HepG2 (cell line): ENCODE measurements around the gene HOXB5.

ENCODE experiments used
- ARID2 ChIP-seq: sonication (generic); formaldehyde crosslinking; IDR thresholded peaks from 2 replicates; pipeline ENCODE4 v1.8.1; 2022; ENCODE audit warnings: mild to moderate bottlenecking, missing genetic modification reagents, borderline replicate concordance
- FOXM1 ChIP-seq: sonication (generic); formaldehyde crosslinking; IDR thresholded peaks from 2 replicates; pipeline ENCODE4 v1.5.0; 2020; ENCODE audit warnings: missing genetic modification reagents
- KLF12 ChIP-seq: sonication (generic); formaldehyde crosslinking; IDR thresholded peaks from 2 replicates; pipeline ENCODE4 v1.4.0; 2020; ENCODE audit warnings: missing genetic modification reagents, borderline replicate concordance
- MEIS1 ChIP-seq: sonication (generic); formaldehyde crosslinking; IDR thresholded peaks from 2 replicates; pipeline ENCODE4 v1.9.0; 2021; ENCODE audit warnings: mild to moderate bottlenecking, missing genetic modification reagents, moderate library complexity, borderline replicate concordance
- NCOR1 ChIP-seq: fragments of 200-600 bp; sonication (generic); IDR thresholded peaks from 2 replicates; pipeline ENCODE4 v1.7.0; 2017; ENCODE audit warnings: antibody characterized with exemption, low read length, borderline replicate concordance
- NR2F6 ChIP-seq, 2 experiments: IDR thresholded peaks; 2 replicates each; pipeline ENCODE4 v1.6.1; 2016; ENCODE audit warnings: antibody characterized with exemption in 1 of 2, mild to moderate bottlenecking in 1 of 2
- SMC3 ChIP-seq: IDR thresholded peaks from 2 replicates; pipeline ENCODE4 v1.6.1; 2011; ENCODE audit warnings: low read length, improper control_type of control experiment
- ZBTB8A ChIP-seq: sonication (generic); formaldehyde crosslinking; IDR thresholded peaks from 2 replicates; pipeline ENCODE4 v1.4.0; 2020; ENCODE audit warnings: mild to moderate bottlenecking, low read depth, missing genetic modification reagents, borderline replicate concordance
- TF ChIP-seq, protein P1 (sequence below): sonication (generic); formaldehyde crosslinking; IDR thresholded peaks from 2 replicates; pipeline ENCODE4 v1.5.0; 2020; ENCODE audit warnings: mild to moderate bottlenecking, missing genetic modification reagents, moderate library complexity
- TF ChIP-seq, protein P2 (sequence below): sonication (generic); formaldehyde crosslinking; IDR thresholded peaks from 2 replicates; pipeline ENCODE4 v1.5.0; 2020; ENCODE audit warnings: mild to moderate bottlenecking, missing genetic modification reagents, borderline replicate concordance
- TF ChIP-seq, protein P3 (sequence below): sonication (generic); formaldehyde crosslinking; IDR thresholded peaks from 2 replicates; pipeline ENCODE4 v1.5.0; 2020; ENCODE audit warnings: missing genetic modification reagents
- TF ChIP-seq, protein P4 (sequence below): sonication (generic); formaldehyde crosslinking; IDR thresholded peaks from 2 replicates; pipeline ENCODE4 v1.5.0; 2020; ENCODE audit warnings: mild to moderate bottlenecking, missing genetic modification reagents, borderline replicate concordance

DNA sequence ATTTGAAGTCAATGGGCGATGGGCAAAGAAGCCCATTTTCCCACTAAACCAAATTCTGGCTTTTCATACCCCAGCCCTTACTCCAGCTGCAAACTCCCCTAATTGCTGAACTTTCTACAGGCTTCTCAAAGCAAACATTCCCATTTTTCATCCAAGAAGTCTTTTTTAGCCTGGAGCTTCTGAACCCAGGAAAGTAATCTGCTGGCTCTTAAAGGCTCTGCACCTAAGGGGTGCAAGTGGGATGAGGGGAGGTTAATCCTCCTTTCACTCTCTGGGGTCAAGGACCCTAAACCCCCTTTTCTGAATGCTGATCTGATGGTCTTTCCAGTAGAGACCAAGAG, 14.9 kb upstream of the HOXB5 start:
- TF ChIP-seq, protein P1, sequence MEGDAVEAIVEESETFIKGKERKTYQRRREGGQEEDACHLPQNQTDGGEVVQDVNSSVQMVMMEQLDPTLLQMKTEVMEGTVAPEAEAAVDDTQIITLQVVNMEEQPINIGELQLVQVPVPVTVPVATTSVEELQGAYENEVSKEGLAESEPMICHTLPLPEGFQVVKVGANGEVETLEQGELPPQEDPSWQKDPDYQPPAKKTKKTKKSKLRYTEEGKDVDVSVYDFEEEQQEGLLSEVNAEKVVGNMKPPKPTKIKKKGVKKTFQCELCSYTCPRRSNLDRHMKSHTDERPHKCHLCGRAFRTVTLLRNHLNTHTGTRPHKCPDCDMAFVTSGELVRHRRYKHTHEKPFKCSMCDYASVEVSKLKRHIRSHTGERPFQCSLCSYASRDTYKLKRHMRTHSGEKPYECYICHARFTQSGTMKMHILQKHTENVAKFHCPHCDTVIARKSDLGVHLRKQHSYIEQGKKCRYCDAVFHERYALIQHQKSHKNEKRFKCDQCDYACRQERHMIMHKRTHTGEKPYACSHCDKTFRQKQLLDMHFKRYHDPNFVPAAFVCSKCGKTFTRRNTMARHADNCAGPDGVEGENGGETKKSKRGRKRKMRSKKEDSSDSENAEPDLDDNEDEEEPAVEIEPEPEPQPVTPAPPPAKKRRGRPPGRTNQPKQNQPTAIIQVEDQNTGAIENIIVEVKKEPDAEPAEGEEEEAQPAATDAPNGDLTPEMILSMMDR (CRISPR knock-in tag) = no peak
- TF ChIP-seq SMC3 (no peak), ARID2 (CRISPR knock-in tag) (no peak), NCOR1 (no peak), NR2F6 (IDR thresholded peaks at IDR 0.05) (no peak), NR2F6 (CRISPR knock-in tag; IDR thresholded peaks at IDR 0.05) (no peak), FOXM1 (CRISPR knock-in tag) (no peak), MEIS1 (CRISPR knock-in tag) (no peak), ZBTB8A (no peak), KLF12 (CRISPR knock-in tag) (no peak)
- TF ChIP-seq, protein P2, sequence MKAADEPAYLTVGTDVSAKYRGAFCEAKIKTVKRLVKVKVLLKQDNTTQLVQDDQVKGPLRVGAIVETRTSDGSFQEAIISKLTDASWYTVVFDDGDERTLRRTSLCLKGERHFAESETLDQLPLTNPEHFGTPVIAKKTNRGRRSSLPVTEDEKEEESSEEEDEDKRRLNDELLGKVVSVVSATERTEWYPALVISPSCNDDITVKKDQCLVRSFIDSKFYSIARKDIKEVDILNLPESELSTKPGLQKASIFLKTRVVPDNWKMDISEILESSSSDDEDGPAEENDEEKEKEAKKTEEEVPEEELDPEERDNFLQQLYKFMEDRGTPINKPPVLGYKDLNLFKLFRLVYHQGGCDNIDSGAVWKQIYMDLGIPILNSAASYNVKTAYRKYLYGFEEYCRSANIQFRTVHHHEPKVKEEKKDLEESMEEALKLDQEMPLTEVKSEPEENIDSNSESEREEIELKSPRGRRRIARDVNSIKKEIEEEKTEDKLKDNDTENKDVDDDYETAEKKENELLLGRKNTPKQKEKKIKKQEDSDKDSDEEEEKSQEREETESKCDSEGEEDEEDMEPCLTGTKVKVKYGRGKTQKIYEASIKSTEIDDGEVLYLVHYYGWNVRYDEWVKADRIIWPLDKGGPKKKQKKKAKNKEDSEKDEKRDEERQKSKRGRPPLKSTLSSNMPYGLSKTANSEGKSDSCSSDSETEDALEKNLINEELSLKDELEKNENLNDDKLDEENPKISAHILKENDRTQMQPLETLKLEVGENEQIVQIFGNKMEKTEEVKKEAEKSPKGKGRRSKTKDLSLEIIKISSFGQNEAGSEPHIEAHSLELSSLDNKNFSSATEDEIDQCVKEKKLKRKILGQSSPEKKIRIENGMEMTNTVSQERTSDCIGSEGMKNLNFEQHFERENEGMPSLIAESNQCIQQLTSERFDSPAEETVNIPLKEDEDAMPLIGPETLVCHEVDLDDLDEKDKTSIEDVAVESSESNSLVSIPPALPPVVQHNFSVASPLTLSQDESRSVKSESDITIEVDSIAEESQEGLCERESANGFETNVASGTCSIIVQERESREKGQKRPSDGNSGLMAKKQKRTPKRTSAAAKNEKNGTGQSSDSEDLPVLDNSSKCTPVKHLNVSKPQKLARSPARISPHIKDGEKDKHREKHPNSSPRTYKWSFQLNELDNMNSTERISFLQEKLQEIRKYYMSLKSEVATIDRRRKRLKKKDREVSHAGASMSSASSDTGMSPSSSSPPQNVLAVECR (CRISPR knock-in tag) = no peak
- TF ChIP-seq, protein P3, sequence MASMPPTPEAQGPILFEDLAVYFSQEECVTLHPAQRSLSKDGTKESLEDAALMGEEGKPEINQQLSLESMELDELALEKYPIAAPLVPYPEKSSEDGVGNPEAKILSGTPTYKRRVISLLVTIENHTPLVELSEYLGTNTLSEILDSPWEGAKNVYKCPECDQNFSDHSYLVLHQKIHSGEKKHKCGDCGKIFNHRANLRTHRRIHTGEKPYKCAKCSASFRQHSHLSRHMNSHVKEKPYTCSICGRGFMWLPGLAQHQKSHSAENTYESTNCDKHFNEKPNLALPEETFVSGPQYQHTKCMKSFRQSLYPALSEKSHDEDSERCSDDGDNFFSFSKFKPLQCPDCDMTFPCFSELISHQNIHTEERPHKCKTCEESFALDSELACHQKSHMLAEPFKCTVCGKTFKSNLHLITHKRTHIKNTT (CRISPR knock-in tag) = no peak
- TF ChIP-seq, protein P4, sequence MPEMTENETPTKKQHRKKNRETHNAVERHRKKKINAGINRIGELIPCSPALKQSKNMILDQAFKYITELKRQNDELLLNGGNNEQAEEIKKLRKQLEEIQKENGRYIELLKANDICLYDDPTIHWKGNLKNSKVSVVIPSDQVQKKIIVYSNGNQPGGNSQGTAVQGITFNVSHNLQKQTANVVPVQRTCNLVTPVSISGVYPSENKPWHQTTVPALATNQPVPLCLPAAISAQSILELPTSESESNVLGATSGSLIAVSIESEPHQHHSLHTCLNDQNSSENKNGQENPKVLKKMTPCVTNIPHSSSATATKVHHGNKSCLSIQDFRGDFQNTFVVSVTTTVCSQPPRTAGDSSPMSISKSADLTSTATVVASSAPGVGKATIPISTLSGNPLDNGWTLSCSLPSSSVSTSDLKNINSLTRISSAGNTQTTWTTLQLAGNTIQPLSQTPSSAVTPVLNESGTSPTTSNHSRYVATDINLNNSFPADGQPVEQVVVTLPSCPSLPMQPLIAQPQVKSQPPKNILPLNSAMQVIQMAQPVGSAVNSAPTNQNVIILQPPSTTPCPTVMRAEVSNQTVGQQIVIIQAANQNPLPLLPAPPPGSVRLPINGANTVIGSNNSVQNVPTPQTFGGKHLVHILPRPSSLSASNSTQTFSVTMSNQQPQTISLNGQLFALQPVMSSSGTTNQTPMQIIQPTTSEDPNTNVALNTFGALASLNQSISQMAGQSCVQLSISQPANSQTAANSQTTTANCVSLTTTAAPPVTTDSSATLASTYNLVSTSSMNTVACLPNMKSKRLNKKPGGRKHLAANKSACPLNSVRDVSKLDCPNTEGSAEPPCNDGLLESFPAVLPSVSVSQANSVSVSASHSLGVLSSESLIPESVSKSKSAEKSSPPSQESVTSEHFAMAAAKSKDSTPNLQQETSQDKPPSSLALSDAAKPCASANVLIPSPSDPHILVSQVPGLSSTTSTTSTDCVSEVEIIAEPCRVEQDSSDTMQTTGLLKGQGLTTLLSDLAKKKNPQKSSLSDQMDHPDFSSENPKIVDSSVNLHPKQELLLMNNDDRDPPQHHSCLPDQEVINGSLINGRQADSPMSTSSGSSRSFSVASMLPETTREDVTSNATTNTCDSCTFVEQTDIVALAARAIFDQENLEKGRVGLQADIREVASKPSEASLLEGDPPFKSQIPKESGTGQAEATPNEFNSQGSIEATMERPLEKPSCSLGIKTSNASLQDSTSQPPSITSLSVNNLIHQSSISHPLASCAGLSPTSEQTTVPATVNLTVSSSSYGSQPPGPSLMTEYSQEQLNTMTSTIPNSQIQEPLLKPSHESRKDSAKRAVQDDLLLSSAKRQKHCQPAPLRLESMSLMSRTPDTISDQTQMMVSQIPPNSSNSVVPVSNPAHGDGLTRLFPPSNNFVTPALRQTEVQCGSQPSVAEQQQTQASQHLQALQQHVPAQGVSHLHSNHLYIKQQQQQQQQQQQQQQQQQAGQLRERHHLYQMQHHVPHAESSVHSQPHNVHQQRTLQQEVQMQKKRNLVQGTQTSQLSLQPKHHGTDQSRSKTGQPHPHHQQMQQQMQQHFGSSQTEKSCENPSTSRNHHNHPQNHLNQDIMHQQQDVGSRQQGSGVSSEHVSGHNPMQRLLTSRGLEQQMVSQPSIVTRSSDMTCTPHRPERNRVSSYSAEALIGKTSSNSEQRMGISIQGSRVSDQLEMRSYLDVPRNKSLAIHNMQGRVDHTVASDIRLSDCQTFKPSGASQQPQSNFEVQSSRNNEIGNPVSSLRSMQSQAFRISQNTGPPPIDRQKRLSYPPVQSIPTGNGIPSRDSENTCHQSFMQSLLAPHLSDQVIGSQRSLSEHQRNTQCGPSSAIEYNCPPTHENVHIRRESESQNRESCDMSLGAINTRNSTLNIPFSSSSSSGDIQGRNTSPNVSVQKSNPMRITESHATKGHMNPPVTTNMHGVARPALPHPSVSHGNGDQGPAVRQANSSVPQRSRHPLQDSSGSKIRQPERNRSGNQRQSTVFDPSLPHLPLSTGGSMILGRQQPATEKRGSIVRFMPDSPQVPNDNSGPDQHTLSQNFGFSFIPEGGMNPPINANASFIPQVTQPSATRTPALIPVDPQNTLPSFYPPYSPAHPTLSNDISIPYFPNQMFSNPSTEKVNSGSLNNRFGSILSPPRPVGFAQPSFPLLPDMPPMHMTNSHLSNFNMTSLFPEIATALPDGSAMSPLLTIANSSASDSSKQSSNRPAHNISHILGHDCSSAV (CRISPR knock-in tag) = no peak
